Mucosa of gallbladder (tissue), 1 donor: ENCODE data around the gene AXIN2. TPM values are rescaled to one million over a fixed set of nuclear protein-coding genes. Genes with fewer than 3 reads are reported as not detected.
A peak's percentile ranks its signal among the peaks of the same experiment; 100 is the strongest.

ENCODE experiments used
- DNase-seq: peaks from one replicate; pipeline ENCODE4 v3.0.0-alpha.2; 2020; ENCODE audit warnings: low spot score
- total RNA-seq: library from RNA; stranded (reverse); gene quantifications from one replicate; pipeline ENCODE4 v1.2.1, GENCODE V29; 2021
- donor health status: DM: no; HTN: no; CAD: no.

Gene AXIN2, protein sequence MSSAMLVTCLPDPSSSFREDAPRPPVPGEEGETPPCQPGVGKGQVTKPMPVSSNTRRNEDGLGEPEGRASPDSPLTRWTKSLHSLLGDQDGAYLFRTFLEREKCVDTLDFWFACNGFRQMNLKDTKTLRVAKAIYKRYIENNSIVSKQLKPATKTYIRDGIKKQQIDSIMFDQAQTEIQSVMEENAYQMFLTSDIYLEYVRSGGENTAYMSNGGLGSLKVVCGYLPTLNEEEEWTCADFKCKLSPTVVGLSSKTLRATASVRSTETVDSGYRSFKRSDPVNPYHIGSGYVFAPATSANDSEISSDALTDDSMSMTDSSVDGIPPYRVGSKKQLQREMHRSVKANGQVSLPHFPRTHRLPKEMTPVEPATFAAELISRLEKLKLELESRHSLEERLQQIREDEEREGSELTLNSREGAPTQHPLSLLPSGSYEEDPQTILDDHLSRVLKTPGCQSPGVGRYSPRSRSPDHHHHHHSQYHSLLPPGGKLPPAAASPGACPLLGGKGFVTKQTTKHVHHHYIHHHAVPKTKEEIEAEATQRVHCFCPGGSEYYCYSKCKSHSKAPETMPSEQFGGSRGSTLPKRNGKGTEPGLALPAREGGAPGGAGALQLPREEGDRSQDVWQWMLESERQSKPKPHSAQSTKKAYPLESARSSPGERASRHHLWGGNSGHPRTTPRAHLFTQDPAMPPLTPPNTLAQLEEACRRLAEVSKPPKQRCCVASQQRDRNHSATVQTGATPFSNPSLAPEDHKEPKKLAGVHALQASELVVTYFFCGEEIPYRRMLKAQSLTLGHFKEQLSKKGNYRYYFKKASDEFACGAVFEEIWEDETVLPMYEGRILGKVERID
- 14.4 TPM for total RNA-seq

DNA sequence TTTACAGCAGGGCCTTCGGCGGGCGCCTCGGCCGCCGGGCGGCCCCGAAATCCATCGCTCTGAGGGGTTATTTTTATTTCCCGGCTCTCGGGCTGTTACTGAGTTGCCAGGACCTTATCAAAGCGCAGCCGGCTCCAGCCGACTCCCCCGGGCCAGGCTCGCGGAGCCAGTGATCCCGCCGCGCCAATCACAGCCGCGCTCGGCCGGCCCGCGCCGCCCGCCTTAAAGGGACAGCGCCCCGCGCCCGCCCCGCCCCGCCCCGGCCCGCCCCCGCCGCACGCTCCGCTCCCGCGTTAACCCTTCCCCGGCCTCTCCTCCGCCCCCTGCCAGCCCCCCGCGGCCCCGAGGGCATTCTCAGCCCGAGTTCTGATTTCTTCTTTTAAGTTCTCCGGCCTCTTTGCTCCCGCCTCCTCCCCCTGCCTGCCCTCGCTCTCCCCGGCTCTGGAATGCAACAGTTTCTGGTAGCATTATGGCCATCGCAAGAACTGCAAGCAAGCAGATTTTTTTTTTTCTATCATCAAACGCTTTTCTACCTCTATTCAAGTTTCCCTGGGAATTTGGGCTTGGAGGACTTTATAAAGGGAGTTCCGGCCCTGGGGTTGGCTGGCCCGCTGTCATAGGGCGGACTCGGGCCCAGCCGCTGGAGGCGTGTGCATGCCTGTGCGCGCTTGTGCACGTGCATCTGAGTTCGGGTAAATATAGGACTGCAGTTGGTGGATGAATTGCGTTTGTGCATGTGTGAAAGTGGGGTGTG lies at the start of gene AXIN2:
TSS of gene AXIN2 (minus strand) at position 197 of the 754 bp plus-strand sequence. CDS start 3,028 bp downstream, outside the sequence.
- DNase-seq: peak; percentile 90

DNA sequence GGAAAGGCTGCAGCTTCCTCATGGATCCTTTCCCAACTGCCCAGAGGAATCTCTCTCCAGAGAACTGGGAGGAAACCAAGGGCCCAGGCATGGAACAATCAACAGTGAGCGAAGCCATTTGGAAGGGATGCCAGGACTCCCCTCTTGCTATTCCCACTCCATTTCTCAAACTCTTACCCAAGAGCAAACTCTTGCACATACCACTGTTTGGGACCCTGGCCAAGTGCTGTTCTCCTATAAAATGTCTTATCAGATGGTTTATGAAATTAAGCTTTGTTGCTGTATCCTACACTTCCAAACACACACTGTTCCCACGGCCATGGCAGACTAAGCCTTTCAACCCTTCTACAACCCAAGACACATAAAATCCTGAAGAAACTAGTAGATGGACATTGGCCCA lies 48.3 kb upstream of the AXIN2 start:
- DNase-seq: no peak

DNA sequence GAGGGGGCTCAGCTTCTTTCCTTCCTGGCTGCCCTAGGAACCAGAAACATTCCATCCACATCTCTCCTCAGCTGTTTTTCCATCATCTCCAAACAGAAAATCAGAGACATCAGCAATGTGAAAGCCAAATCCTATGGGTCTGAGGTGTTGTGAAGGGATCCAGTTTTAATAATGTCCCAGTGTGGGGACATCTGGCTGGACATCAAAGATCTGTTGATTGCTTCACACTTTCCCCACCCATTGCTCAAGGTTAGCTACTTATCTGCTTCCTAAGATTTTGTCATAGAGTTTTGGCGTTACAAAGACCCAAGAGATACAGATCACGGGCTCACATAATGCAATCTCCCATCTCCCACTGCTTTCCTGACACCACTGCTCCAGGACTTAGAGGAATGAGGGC lies 47.8 kb upstream of the AXIN2 start:
- no peak for DNase-seq

DNA sequence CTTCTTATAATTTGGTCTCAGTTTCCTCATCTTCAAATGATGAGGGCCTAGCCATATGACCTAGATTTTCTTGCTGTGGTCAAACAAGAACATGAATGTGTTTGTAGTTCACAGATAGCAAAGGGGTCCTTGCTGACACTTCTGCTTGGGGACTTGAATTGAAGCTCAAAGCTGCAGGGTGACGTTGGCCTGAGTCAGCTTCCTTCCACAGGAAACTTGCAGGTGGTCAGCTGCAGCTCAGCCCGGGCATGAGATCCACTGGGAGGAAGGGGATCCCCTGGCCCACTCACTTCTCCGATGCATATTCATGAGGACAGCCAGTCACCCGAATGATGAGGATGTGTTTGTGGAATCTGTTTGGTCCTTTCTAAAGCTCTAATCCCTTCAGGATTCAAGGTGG lies 42.6 kb upstream of the AXIN2 start:
- DNase-seq: no peak

DNA sequence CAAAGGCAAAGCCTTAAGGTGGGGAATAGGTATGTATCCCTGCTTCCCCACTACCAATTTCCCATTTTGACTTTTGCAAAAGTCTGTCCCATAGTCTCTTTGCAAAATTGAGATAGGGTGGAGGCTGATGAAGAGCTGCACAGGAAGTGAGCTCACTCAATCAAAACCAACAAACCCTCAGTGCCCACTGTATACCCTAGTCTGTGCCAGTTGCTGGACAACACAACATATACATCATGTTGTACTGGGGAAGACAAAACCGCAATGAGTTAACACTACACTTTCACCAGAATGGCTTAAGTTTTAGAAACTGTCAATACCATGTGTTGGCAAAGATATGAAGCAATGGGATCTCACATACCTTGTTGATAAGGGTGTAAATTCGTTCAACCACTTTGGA lies 40.4 kb upstream of the AXIN2 start:
- no peak for DNase-seq

DNA sequence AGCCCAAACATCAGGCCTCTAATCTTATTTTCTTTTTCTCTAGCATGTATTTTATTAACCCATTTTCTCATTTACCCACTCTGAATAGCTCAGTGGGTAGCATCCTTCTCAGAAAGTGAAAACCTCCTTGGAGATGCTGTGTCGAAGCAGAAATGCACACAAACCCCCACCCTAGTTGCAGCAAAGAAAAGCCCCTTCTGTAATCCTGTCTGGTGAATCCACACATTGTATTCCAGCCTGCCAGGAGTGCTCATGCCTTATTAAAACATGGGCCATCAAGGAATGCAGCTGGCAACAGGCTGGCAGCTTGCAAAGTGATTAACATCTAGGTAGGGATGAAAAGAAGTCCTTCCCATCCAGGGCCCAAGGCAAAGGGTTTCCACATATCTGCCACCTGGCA lies 39.7 kb upstream of the AXIN2 start:
- DNase-seq: no peak

DNA sequence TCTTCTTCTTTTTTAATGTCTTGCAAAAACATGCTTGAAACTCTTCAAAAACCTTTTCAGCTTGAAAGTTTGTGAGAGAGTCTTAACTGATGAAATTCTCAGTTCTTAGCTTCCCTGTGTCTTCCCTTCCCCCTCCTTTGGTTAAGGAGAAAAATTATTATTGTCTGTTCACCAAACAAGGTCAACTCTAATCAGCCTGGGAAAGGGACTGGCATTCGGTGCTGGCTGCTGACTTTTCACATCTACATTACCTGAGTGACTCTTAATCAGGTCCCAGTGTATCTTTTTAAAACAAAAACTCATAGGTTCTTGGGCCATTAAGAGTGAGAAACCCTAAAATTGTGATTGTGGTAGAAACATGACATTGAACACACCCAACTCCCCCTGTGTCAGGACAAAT lies 39.1 kb upstream of the AXIN2 start:
- DNase-seq: no peak

DNA sequence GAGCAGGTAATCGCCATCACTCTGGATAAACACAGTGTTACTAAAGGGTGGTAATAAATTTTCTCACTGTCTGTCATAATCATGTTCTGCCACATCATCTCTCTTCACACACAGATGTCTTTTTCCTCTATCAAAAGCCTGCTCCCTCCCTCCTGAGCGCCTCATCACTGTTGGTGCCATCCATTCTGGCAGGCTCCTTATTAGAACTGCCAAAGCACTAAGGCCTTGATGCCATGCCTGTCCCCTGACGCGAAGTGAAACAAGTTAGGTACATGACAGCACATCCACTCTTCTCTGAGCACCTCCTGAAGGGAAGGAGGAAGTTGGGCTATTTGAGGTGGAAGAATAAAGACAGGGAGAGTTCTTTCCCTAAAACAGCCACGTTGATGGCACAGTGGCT lies 38.2 kb upstream of the AXIN2 start:
- DNase-seq: no peak

DNA sequence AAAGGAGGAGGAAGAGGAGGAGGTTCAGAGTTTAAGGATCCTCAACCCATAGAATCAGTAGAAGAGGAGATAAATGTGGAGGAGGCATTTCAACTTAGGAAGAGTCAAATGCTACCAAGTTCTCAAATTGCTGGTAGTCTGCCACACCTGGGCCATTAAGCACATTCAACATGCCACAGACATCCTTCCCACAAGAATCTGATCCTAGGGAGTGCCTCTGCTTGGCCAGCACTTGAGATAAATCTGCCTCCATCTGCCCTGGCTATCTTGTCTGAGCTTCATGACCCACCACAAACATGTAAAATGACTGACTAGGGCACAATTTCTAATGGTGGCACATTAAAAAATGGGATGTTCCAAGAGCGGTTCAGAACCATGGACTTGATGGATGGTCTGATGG lies 37.3 kb upstream of the AXIN2 start:
- DNase-seq: no peak

DNA sequence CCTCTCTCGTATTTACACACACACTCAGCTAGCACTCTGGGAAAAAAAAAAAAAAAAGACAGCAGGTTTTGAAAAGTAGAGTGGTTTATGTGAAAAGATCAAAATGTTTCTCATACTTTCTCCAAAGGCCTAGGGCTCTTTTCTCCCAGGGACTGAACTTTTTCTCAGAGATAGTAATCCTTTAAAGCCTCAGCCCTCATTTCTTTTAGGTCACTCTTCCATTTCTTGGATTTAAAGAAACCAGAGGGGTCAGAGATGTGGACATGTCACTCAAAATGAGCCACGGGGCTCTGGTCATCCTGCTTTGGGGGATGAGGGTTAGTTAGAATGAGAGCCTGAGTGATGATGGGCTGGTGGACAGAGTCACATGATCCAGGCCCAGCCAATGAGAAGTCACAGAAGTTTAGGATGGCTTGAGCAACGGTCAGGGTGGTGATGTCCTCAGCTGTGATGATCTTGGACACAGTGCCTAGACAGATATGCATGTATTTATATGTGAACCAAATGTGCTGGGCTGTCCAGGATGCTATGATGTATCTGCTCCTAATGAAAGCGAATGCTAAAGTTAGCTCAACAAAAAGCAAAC lies 33.7 kb upstream of the AXIN2 start:
- DNase-seq: no peak

DNA sequence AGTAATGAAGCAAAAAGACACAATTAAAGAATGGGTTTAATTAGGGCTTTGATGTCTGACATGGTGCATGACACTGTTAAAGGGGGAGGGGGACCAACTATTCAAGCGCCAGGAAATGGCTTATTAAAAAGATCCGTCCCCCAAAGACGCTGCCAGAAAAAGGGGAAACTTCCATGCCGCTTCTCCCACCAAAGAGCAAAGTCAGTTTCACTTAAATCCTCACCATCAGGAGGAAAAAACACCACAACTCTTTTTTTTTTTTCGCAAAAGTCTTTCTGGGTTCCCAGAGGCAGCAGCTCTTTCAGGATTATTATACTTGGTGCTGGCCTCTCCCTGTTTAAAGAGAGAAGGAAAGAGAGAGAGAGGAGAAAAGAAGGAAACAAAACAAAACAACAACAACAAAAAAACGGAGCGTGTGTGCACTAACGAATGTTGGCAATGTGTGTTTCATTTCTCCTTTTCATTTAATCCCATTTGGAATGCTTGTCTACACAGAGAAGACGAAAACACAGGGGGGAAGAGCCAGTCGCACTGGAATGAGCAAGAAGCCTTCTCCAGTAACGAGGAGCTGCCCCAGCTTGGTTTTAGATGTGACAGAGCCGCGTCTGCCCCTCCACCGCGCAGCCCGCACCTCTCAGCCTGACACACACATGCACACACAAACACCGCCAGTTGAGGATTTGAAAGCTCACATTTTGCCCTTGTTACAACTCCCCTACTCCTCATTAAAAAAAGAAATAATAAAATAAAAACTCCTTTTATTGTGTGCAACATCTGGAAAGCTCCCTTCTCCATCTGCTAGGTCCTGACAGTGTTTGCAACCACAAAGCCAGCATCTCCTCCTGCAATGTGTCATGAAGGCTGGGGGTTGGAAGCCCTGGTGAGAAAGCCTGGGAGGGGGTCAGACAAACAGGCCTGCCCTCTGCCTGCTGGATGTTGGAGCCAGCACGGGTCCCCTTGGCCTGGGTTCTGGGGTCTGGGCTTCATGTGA lies 32.7 kb upstream of the AXIN2 start:
- DNase-seq: no peak

DNA sequence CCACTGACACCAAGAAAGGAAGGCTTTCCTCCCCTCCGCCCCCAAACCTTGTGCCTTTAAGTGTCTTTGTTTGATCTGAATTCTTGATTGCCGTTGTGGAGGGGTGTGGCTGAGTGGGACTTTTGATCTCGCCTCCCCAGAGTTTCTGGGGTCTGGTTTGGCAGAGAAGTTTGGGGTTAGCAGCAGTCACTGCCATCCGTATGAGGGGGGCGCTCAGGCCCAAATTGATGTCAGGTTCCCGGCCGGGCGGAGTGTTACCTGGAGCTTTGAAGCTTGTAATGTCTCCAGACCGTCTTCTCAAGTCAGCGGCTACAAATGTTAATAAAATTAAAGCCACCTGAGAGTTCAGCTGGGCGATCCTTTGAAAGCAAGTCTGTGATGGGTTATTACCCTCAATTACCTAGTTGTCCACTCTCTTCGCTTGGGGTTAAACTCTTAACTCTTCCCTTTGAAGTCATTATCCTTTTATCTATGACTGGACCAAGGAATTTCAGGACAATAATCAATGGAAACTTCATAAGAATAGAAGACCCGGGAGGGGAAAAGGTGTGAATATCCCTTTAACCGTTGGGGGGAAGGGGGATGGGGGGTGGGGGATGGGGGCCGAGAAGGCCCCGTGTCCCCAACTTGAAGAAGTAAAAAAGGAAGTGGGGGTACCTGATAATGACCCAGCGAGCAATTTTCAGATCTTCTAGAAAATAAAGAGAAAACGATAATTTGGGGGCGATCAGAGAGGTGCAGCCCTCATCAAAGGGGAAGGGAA lies 31.8 kb upstream of the AXIN2 start:
- no peak for DNase-seq

DNA sequence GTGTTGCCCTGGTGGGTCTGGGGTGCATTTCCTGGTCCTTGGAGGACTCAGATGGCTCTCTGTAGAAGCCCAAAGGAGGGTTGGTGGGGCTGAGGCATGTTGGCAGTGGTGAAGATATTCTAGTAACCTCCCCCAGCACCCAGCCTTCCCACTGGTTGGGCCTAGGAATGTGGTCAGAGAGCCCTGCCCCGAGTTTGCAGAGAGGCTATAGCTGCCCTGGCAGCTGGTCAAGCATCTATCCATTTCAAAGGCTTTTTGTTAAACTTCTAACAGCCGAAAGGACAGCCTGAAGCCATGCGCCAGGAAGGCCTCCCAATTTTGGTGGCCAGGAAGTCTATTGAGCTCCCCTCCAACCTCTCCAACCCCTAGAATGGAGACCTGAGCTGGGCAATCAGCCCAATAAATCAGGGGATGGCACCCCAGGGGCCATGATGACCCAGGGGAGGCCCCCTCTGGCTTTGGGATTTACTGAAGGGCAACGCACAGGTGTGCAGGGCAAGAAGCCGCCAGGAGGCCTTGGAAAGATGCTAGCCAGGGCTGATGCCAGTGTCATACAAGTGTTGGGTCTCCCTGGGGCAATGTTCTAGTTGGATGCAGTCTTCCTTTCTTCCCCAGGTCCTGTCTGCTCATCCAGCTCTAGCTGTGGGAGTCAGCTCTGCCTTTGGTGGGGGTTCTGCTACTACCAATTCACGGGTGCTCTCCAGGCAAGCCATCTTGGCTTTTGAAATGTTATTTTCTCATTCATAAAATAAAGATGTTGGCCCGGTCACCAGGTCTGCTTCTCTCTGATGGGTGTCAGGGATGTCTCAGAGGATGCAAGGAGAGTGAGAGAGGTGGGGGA lies 30.9 kb upstream of the AXIN2 start:
- DNase-seq: no peak

DNA sequence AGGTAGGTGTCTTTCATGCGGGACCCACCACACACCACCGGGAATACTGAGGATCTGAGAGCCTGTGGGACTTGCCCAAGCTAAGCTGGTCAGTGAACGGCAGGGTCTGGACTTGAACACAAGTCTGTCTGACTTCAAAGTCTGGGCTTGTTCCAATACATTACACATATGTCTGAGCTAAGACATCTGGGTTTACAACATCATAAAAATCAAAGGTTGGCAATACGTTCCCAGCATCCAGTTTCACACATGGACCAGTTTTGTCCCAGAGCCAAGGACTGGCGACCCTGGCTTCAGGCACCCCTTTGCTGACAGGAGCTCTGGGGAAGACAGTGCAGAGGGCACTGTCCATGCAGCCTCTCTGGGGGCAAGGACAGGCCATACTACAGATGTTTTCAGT lies 27.9 kb upstream of the AXIN2 start:
- DNase-seq: no peak

DNA sequence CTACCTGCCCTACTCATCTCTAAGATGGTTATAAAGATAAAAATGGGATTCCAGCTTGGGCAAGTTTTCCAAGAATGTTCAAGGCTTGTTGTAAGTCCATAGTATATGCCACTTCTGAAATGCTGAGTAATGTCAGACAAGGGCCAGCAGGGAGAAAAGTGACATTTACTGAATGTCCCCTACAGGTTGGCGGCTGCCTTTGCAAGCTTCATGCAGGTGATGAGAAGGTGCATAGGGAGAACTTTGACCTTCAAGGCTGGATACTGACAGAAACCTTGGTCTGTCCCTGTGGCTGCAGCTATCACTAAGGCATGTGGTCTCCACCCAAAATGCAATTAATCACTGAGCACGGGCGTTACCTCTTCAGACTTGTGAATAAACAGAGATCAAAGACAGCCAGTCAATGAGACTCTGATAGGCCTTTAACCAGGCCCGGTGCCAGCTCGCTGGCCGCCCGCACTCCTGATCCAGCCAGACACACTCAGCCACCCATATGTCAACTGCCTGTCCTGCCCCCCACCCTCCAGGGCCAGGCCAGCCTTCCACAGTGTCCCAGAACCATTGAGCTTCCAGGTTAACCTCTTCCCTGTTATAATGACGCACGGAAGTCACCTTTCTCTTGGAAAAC lies 26.8 kb upstream of the AXIN2 start:
- peak; percentile 51 for DNase-seq

DNA sequence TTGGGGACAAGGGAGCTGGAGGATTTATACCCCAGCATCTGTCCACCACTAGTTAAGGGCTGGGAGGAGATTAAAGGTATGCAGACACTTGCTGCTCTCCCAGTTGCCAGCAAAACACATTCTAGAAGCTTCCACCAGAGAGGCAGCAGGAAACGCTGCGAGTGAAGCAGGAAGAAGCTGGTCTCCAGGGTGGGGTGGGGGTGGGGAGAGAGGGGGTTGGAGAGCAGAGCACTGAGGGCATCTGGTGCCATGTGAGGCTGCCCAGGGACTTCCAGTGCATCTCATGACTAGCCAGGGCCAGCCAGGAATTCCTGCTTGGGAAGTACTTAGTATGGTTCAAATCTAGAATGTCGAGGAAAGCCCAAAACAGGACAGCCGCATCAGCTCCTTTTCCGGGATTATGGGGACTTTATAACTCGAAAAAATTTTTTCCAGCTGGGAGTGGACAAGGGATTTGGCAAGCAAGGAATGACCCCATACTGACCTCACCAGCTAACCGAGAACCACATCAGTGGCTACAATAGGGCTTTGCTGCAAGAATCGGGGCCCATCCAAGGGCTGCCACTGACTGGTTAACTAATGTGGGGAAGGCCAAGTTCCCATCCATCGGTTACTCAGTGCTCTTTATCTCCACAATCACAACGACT lies 26.2 kb upstream of the AXIN2 start:
- DNase-seq: no peak

DNA sequence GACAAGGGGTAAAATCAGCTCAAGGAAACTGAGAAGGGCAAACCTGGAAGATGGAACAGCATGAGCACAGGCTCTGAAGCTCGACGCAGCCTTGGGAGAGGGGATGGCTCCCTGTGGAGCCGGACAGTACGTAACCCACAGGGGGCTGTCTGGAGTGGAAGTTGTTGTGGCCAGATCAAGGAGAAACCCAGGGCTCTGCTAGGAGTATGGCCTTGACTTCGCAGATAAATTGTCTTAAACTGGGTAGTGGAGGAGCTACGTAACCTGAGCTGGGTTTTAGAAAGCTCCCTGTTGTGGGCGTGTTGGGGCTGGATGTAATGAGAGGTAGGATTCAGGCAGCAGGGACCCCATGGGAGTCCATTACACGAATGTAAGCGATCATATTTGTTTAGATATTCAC lies 25.5 kb upstream of the AXIN2 start:
- no peak for DNase-seq
